Effector memory CD4-positive, alpha-beta T cell (primary cell): ENCODE results near the gene CERS4.
A peak's percentile ranks its signal among the peaks of the same experiment; 100 is the strongest.
"Not testable (repeated sequence)": the region's sequence is repeated elsewhere in the genome, so short reads cannot be mapped to it uniquely, and the experiment has no call there.

Experiments
- DNase-seq, 3 donors: peaks; one replicate each; pipeline ENCODE4 v3.0.0-alpha.2; 2020
- H3K27ac ChIP-seq: 2 replicates; pipeline ENCODE4 v1.7.0; 2013; ENCODE audit warnings: mild to moderate bottlenecking, low read length, moderate library complexity; ENCODE audit not compliant: insufficient read depth, poor library complexity, severe bottlenecking
- H3K27me3 ChIP-seq: replicated peaks from 2 replicates; pipeline ENCODE4 v1.7.0; 2013; ENCODE audit warnings: mild to moderate bottlenecking, low read length; ENCODE audit not compliant: insufficient read depth, control insufficient read depth, poor library complexity, severe bottlenecking
- H3K36me3 ChIP-seq: 2 replicates; pipeline ENCODE4 v1.7.0; 2013; ENCODE audit warnings: mild to moderate bottlenecking, low read length, moderate library complexity; ENCODE audit not compliant: control insufficient read depth, insufficient read depth
- H3K4me1 ChIP-seq: 2 replicates; pipeline ENCODE4 v1.7.0; 2013; ENCODE audit warnings: low read length, mild to moderate bottlenecking; ENCODE audit not compliant: control insufficient read depth, insufficient read depth, poor library complexity, severe bottlenecking
- H3K4me3 ChIP-seq: 2 replicates; pipeline ENCODE4 v1.7.0; 2013; ENCODE audit warnings: low read length, low read depth, mild to moderate bottlenecking; ENCODE audit not compliant: insufficient read depth, poor library complexity, severe bottlenecking
- H3K9me3 ChIP-seq: 2 replicates; pipeline ENCODE4 v1.7.0; 2013; ENCODE audit warnings: mild to moderate bottlenecking, low read length, moderate library complexity; ENCODE audit not compliant: control insufficient read depth

CERS4 gene

GRCh38 chr19:8240274-8241229, 31.4 kb downstream of the CERS4 start:
- Histone ChIP-seq H3K36me3 (no peaks in the 10 kb centered on the region), H3K27me3 (no peaks in the 10 kb centered on the region), H3K27ac (no peak overlapping the region), H3K9me3 (peaks cover 3% of the 10 kb centered on the region), H3K4me1 (peaks cover 9% of the 10 kb centered on the region), H3K4me3 (no peak overlapping the region)
- peak; percentile 5 to 38 (median 8) for DNase-seq

- H3K27me3 ChIP-seq, result no peaks in the 10 kb centered on the region
- no peak for DNase-seq
- no peak overlapping the region for H3K4me3 ChIP-seq
- H3K9me3 ChIP-seq, result peaks cover 3% of the 10 kb centered on the region
- H3K36me3 ChIP-seq, result no peaks in the 10 kb centered on the region
- peaks cover 9% of the 10 kb centered on the region for H3K4me1 ChIP-seq
- H3K27ac ChIP-seq, result no peak overlapping the region
Observed at GRCh38 chr19:8241646-8242045, 32.5 kb downstream of the CERS4 start.

GRCh38 chr19:8242211-8242821, 33.1 kb downstream of the CERS4 start:
- no peak overlapping the region for H3K27ac ChIP-seq
- no peaks in the 10 kb centered on the region for H3K36me3 ChIP-seq
- peaks cover 3% of the 10 kb centered on the region for H3K9me3 ChIP-seq
- no peaks in the 10 kb centered on the region for H3K27me3 ChIP-seq
- H3K4me1 ChIP-seq, result peaks cover 9% of the 10 kb centered on the region
- no peak overlapping the region for H3K4me3 ChIP-seq
- no peak for DNase-seq

GRCh38 chr19:8243146-8243545, 34.0 kb downstream of the CERS4 start:
- Histone ChIP-seq H3K9me3 (peaks cover 3% of the 10 kb centered on the region), H3K4me3 (no peak overlapping the region), H3K27ac (no peak overlapping the region), H3K36me3 (no peaks in the 10 kb centered on the region), H3K27me3 (no peaks in the 10 kb centered on the region), H3K4me1 (peaks cover 9% of the 10 kb centered on the region)
- DNase-seq, result no peak

- Histone ChIP-seq H3K27ac (no peak overlapping the region), H3K4me3 (no peak overlapping the region), H3K36me3 (no peaks in the 10 kb centered on the region), H3K4me1 (peaks cover 9% of the 10 kb centered on the region), H3K27me3 (no peaks in the 10 kb centered on the region), H3K9me3 (peaks cover 3% of the 10 kb centered on the region)
- DNase-seq, result no peak
Observed at GRCh38 chr19:8244442-8244841, 35.3 kb downstream of the CERS4 start.

- Histone ChIP-seq H3K9me3 (peaks cover 3% of the 10 kb centered on the region), H3K36me3 (no peaks in the 10 kb centered on the region), H3K27ac (no peak overlapping the region), H3K27me3 (no peaks in the 10 kb centered on the region), H3K4me1 (no peaks in the 10 kb centered on the region), H3K4me3 (no peak overlapping the region)
- no peak for DNase-seq
Observed at GRCh38 chr19:8245869-8246835, 37.0 kb downstream of the CERS4 start.

- DNase-seq, H3K9me3 ChIP-seq, H3K4me1 ChIP-seq, H3K27ac ChIP-seq, H3K27me3 ChIP-seq, H3K4me3 ChIP-seq, H3K36me3 ChIP-seq: not testable (repeated sequence)
Observed at GRCh38 chr19:8247129-8247890, 38.1 kb downstream of the CERS4 start.

- no peak for DNase-seq
- H3K9me3 ChIP-seq, result no peaks in the 10 kb centered on the region
Observed at GRCh38 chr19:8248348-8249328, 39.5 kb downstream of the CERS4 start.

More at GRCh38 chr19:8248348-8249328, 39.5 kb downstream of the CERS4 start:
- Histone ChIP-seq H3K4me3 (no peak overlapping the region), H3K27ac (no peak overlapping the region), H3K27me3 (no peaks in the 10 kb centered on the region), H3K4me1 (no peaks in the 10 kb centered on the region), H3K36me3 (no peaks in the 10 kb centered on the region)
